Motor neuron (in vitro differentiated cells): Measurements from ENCODE around the gene ZNF747. TPM values are rescaled to one million over a fixed set of nuclear protein-coding genes. Genes with fewer than 3 reads are reported as not detected.
A peak's percentile ranks its signal among the peaks of the same experiment; 100 is the strongest.

Experiments used
- ATAC-seq, 8 experiments: fragments of 200-7000 bp; cut with Tn5 transposase; replicated peaks in 6 of 8; 2 replicates each; pipeline ENCODE4 v1.8.0; 2021; ENCODE audit warnings: mild to moderate bottlenecking in 8 of 8, moderate library complexity in 8 of 8
- H3K27ac ChIP-seq, 2 donors: fragments of 250-450 bp; sonication (Bioruptor Pico); 2 replicates each; pipeline ENCODE4 v1.9.0; 2021; ENCODE audit warnings: antibody characterized with exemption in 2 of 2, mild to moderate bottlenecking in 2 of 2, moderate library complexity in 1 of 2
- H3K4me1 ChIP-seq, 2 donors: fragments of 250-450 bp; sonication (Bioruptor Pico); replicated peaks in 1 of 2; 2 replicates each; pipeline ENCODE4 v1.6.1; 2021; ENCODE audit warnings: antibody characterized with exemption in 2 of 2, mild to moderate bottlenecking in 2 of 2, moderate library complexity in 1 of 2
- H3K4me3 ChIP-seq, 5 donors: fragments of 250-450 bp; sonication (Bioruptor Pico); 2 replicates each; pipeline ENCODE4 v1.9.0; 2021; ENCODE audit warnings: antibody characterized with exemption in 5 of 5, mild to moderate bottlenecking in 5 of 5, moderate library complexity in 4 of 5
- WGBS, 10 experiments: fragments of 450-650 bp; shearing (Covaris generic); methylation state at CpG; one replicate each; pipeline ENCODE4 v1.0.0; 2022; 5-methylcytosine and 5-hydroxymethylcytosine counted together
- in situ Hi-C, 9 experiments: fragments of 400-800 bp; cut with MboI; loops; one replicate each; pipeline ENCODE4 v1.15.0; 2021; ENCODE audit warnings: low sequenced_read_pairs in 9 of 9, low pct_unique_long_range_greater_than_20kb in 2 of 9; ENCODE audit not compliant: unreplicated experiment in 9 of 9
- total RNA-seq, 8 experiments: library from RNA; unstranded; fragments of 300-600 nt; gene quantifications; 2 replicates each; pipeline versions ENCODE4 v1.2.3 to v1.2.4, GENCODE V29; 2022

ZNF747 gene
- total RNA-seq, 8 experiments from 2014 or later: 5.2 to 15.2 (median 8.1) TPM

GRCh38 chr16:30509081-30509765 is 25.4 kb downstream of the ZNF747 start:
- Histone ChIP-seq H3K4me1 (no peaks in the 10 kb centered on the region), H3K4me3 (no peak overlapping the region), H3K27ac (no peak overlapping the region)
- ATAC-seq: no peak
- WGBS, 10 experiments: 0 to 100% (median 65%) methylated on average over 1 to 4 of the region's 4 CpGs; no CpG with 5 or more reads in 1 of the 10 experiments
- in situ Hi-C loops: no loop called here

GRCh38 chr16:30503403-30504296 is 31.0 kb downstream of the ZNF747 start:
- in situ Hi-C loops: no loop called here
- Histone ChIP-seq H3K27ac (no peak overlapping the region), H3K4me3 (no peak overlapping the region), H3K4me1 (no peaks in the 10 kb centered on the region)
- no peak for ATAC-seq
- WGBS, 10 experiments: 54 to 84% (median 73%) methylated on average over 3 to 4 of the region's 6 CpGs; no CpG with 5 or more reads in 4 of the 10 experiments

GRCh38 chr16:30499284-30499683 is 35.4 kb downstream of the ZNF747 start:
- in situ Hi-C loops: no loop called here
- Histone ChIP-seq H3K4me3 (no peak overlapping the region), H3K27ac (no peak overlapping the region), H3K4me1 (no peaks in the 10 kb centered on the region)
- peak in 1 of 8 experiments; percentile 51 for ATAC-seq
- 67 to 87% (median 73%) methylated on average over 1 to 4 of the region's 8 CpGs; no CpG with 5 or more reads in 3 of the 10 experiments for WGBS, 10 experiments

- in situ Hi-C loops: no loop called here
- Histone ChIP-seq H3K4me3 (no peak overlapping the region), H3K4me1 (peaks cover 0 to 3% of the 10 kb centered on the region in 2 donors), H3K27ac (no peak overlapping the region)
- whole genome bisulfite sequencing, 10 experiments: 40 to 85% (median 70%) methylated on average over 2 to 8 of the region's 12 CpGs; no CpG with 5 or more reads in 6 of the 10 experiments
- no peak for ATAC-seq
These were observed 39.9 kb downstream of the ZNF747 start for GRCh38 chr16:30494709-30495108.

- in situ Hi-C loops: no loop called here
- WGBS, 10 experiments: 28 to 100% (median 80%) methylated on average over 1 to 9 of the region's 11 CpGs; no CpG with 5 or more reads in 4 of the 10 experiments
- no peak for ATAC-seq
- H3K27ac ChIP-seq: no peak overlapping the region
- H3K4me3 ChIP-seq: no peak overlapping the region
- H3K4me1 ChIP-seq: peaks cover 0 to 3% of the 10 kb centered on the region in 2 donors
These were observed 40.6 kb downstream of the ZNF747 start for GRCh38 chr16:30493941-30494488.

GRCh38 chr16:30491744-30492308 is 42.8 kb downstream of the ZNF747 start:
- in situ Hi-C loops: no loop called here
- Histone ChIP-seq H3K4me3 (no peak overlapping the region), H3K4me1 (peaks cover 0 to 3% of the 10 kb centered on the region in 2 donors), H3K27ac (no peak overlapping the region)
- 17 to 100% (median 61%) methylated on average over 1 to 5 of the region's 6 CpGs; no CpG with 5 or more reads in 1 of the 10 experiments for WGBS, 10 experiments
- peak in 3 of 8 experiments; percentile 44 to 82 (median 67) for ATAC-seq

GRCh38 chr16:30491229-30491628 is 43.4 kb downstream of the ZNF747 start:
- 42 to 100% (median 84%) methylated on average over 2 to 4 of the region's 4 CpGs; no CpG with 5 or more reads in 2 of the 10 experiments for WGBS, 10 experiments
- in situ Hi-C loops: no loop called here

GRCh38 chr16:30490210-30490609 is 44.4 kb downstream of the ZNF747 start:
- 0 to 100% (median 67%) methylated on average over 1 to 5 of the region's 6 CpGs; no CpG with 5 or more reads in 3 of the 10 experiments for WGBS, 10 experiments
- Histone ChIP-seq H3K4me3 (no peak overlapping the region), H3K27ac (no peak overlapping the region), H3K4me1 (peaks cover 0 to 3% of the 10 kb centered on the region in 2 donors)
- in situ Hi-C loops: no loop called here
- peak in 3 of 8 experiments; percentile 29 to 48 (median 34) for ATAC-seq

More at GRCh38 chr16:30491229-30491628, 43.4 kb downstream of the ZNF747 start:
- no peak for ATAC-seq
- Histone ChIP-seq H3K4me1 (peaks cover 0 to 3% of the 10 kb centered on the region in 2 donors), H3K27ac (no peak overlapping the region), H3K4me3 (no peak overlapping the region)

- 20 to 100% (median 65%) methylated on average over 1 to 5 of the region's 11 CpGs; no CpG with 5 or more reads in 1 of the 10 experiments for WGBS, 10 experiments
- no peak for ATAC-seq
- in situ Hi-C loops: no loop called here
These were observed 45.7 kb downstream of the ZNF747 start for GRCh38 chr16:30488764-30489605.

GRCh38 chr16:30485818-30486436 is 48.7 kb downstream of the ZNF747 start:
- peaks cover 0 to 3% of the 10 kb centered on the region in 2 donors for H3K4me1 ChIP-seq
- in situ Hi-C loops: no loop called here
- no peak overlapping the region for H3K27ac ChIP-seq
- 64 to 96% (median 79%) methylated on average over 1 to 7 of the region's 7 CpGs; no CpG with 5 or more reads in 2 of the 10 experiments for WGBS, 10 experiments
- no peak overlapping the region for H3K4me3 ChIP-seq
- ATAC-seq: no peak

More at GRCh38 chr16:30488764-30489605, 45.7 kb downstream of the ZNF747 start:
- Histone ChIP-seq H3K4me1 (peaks cover 0 to 3% of the 10 kb centered on the region in 2 donors), H3K4me3 (no peak overlapping the region), H3K27ac (no peak overlapping the region)

- in situ Hi-C loops: no loop called here
- H3K4me1 ChIP-seq: no peaks in the 10 kb centered on the region
- H3K27ac ChIP-seq: no peak overlapping the region
- ATAC-seq: no peak
- H3K4me3 ChIP-seq: no peak overlapping the region
These were observed 49.8 kb downstream of the ZNF747 start for GRCh38 chr16:30484887-30485286.
